Caco-2 (cell line): ENCODE results near the gene FCN1. TPM values are rescaled to one million over a fixed set of nuclear protein-coding genes. Genes with fewer than 3 reads are reported as not detected.

Experiments
- BruUV-seq: library from RNA; stranded (reverse); fragments of 400-500 nt; replicated peaks from 2 replicates; lab custom pipeline; 2021; lab: Mats Ljungman, UMichigan
- CTCF ChIA-PET: fragments of 300-600 bp; sonication (Branson Sonifier 250); formaldehyde crosslinking; loops from one replicate; lab custom pipeline; 2022; ENCODE audit warnings: antibody characterized with exemption; lab: Charles Lee
- POLR2A ChIA-PET: fragments of 300-600 bp; sonication (Branson Sonifier 250); formaldehyde crosslinking; loops from one replicate; lab custom pipeline; 2022; ENCODE audit warnings: antibody characterized with exemption; lab: Charles Lee
- DNase-seq, 2 experiments: peaks; one replicate each; pipeline versions ENCODE4 v3.0.0 to v3.0.0-alpha.2; 2020 to 2022
- H3K27me3 ChIP-seq: replicated peaks from 2 replicates; pipeline ENCODE4 v1.6.0; 2011; ENCODE audit warnings: low read length; ENCODE audit not compliant: control insufficient read depth, insufficient read depth
- H3K36me3 ChIP-seq: 2 replicates; pipeline ENCODE4 v1.5.1; 2011; ENCODE audit warnings: low read length; ENCODE audit not compliant: control insufficient read depth, insufficient read depth
- H3K4me1 ChIP-seq: fragments of 250-450 bp; sonication (Bioruptor Pico); 2 replicates; pipeline ENCODE4 v1.5.1; 2020; ENCODE audit warnings: mild to moderate bottlenecking
- H3K4me3 ChIP-seq: 2 replicates; pipeline ENCODE4 v1.5.1; 2011; ENCODE audit warnings: low read depth, mild to moderate bottlenecking, control low read depth, low read length
- H3K9me3 ChIP-seq: fragments of 250-450 bp; sonication (Bioruptor Pico); 2 replicates; pipeline ENCODE4 v1.5.1; 2020; ENCODE audit warnings: mild to moderate bottlenecking, moderate library complexity
- H3K27ac Mint-ChIP-seq: one replicate; pipeline ENCODE4 v1.8.0; 2022; ENCODE audit warnings: mixed read lengths; ENCODE audit not compliant: unreplicated experiment
- H3K27me3 Mint-ChIP-seq: one replicate; pipeline ENCODE4 v1.8.0; 2022; ENCODE audit warnings: mixed read lengths; ENCODE audit not compliant: insufficient read depth, unreplicated experiment
- H3K36me3 Mint-ChIP-seq: one replicate; pipeline ENCODE4 v1.8.0; 2022; ENCODE audit warnings: mild to moderate bottlenecking, mixed read lengths; ENCODE audit not compliant: insufficient read depth, unreplicated experiment
- H3K4me1 Mint-ChIP-seq: one replicate; pipeline ENCODE4 v1.8.0; 2022; ENCODE audit warnings: low read depth, mixed read lengths; ENCODE audit not compliant: unreplicated experiment
- H3K4me3 Mint-ChIP-seq: one replicate; pipeline ENCODE4 v1.8.0; 2022; ENCODE audit warnings: mild to moderate bottlenecking, moderate library complexity, mixed read lengths; ENCODE audit not compliant: unreplicated experiment
- H3K9me3 Mint-ChIP-seq: one replicate; pipeline ENCODE4 v1.8.0; 2022; ENCODE audit warnings: mixed read lengths; ENCODE audit not compliant: unreplicated experiment
- CTCF ChIP-seq, 2 experiments: fragments of 200-600 bp in 1 of 2; IDR thresholded peaks; 1 replicate in 1 of 2; 2 replicates in 1 of 2; pipeline versions ENCODE4 v1.5.1 to v1.8.0; 2011 to 2022; ENCODE audit warnings: antibody characterized with exemption in 1 of 2, control low read depth in 1 of 2, inconsistent platforms in 1 of 2, low read depth in 1 of 2, low read length in 1 of 2, mild to moderate bottlenecking in 1 of 2, moderate library complexity in 1 of 2; ENCODE audit not compliant: insufficient read depth in 1 of 2, severe bottlenecking in 1 of 2, unreplicated experiment in 1 of 2
- intact Hi-C: fragments of 100-400 bp; cut with micrococcal nuclease; formaldehyde crosslinking; loops from one replicate; pipeline ENCODE4 v1.10.0; 2022; ENCODE audit not compliant: unreplicated experiment
- total RNA-seq: library from RNA; stranded (reverse); gene quantifications from 2 replicates; pipeline ENCODE4 v1.2.3, GENCODE V29; 2022

The FCN1 gene
- total RNA-seq, 1 experiment from 2014 or later, result not detected

- no peaks in the 10 kb centered on the region for H3K27me3 ChIP-seq
- H3K4me1 Mint-ChIP-seq, result no peaks in the 10 kb centered on the region
Measured at GRCh38 chr9:134937164-134937555, 19.4 kb upstream of the FCN1 start.

GRCh38 chr9:134936346-134937163 lies 18.8 kb upstream of the FCN1 start:
- Histone ChIP-seq H3K4me3 (no peak overlapping the region), H3K4me1 (no peaks in the 10 kb centered on the region), H3K27me3 (no peaks in the 10 kb centered on the region), H3K9me3 (no peaks in the 10 kb centered on the region), H3K36me3 (no peaks in the 10 kb centered on the region)
- intact Hi-C loops, result no loop called here
- DNase-seq, result no peak
- ChIA-PET POLR2A (no interaction called here), CTCF (no interaction called here)
- BruUV-seq, result no TSS peak
- no peak for TF ChIP-seq CTCF (IDR thresholded peaks at IDR 0.05; ENCODE audit: insufficient read depth in 1 of 2, low read depth in 1 of 2, low read length in 1 of 2, severe bottlenecking in 1 of 2, unreplicated experiment in 1 of 2)
- Mint-ChIP-seq H3K27me3 (peaks cover 14% of the 10 kb centered on the region), H3K4me3 (no peak overlapping the region), H3K4me1 (no peaks in the 10 kb centered on the region), H3K9me3 (no peaks in the 10 kb centered on the region), H3K27ac (no peak overlapping the region), H3K36me3 (no peaks in the 10 kb centered on the region)

More at GRCh38 chr9:134937164-134937555, 19.4 kb upstream of the FCN1 start:
- TF ChIP-seq CTCF (IDR thresholded peaks at IDR 0.05; ENCODE audit: insufficient read depth in 1 of 2, low read depth in 1 of 2, low read length in 1 of 2, severe bottlenecking in 1 of 2, unreplicated experiment in 1 of 2), result no peak
- no peaks in the 10 kb centered on the region for H3K36me3 ChIP-seq
- ChIA-PET POLR2A (no interaction called here), CTCF (no interaction called here)
- no TSS peak for BruUV-seq
- H3K9me3 Mint-ChIP-seq, result no peaks in the 10 kb centered on the region
- no peaks in the 10 kb centered on the region for H3K36me3 Mint-ChIP-seq
- no peak overlapping the region for H3K4me3 Mint-ChIP-seq
- no peak for DNase-seq
- no peak overlapping the region for H3K27ac Mint-ChIP-seq
- H3K9me3 ChIP-seq, result no peaks in the 10 kb centered on the region
- no peaks in the 10 kb centered on the region for H3K4me1 ChIP-seq
- intact Hi-C loops, result no loop called here
- H3K4me3 ChIP-seq, result no peak overlapping the region
- H3K27me3 Mint-ChIP-seq, result peaks cover 12% of the 10 kb centered on the region

GRCh38 chr9:134935701-134936345 lies 18.1 kb upstream of the FCN1 start:
- H3K27me3 ChIP-seq, result no peaks in the 10 kb centered on the region
- Mint-ChIP-seq H3K4me1 (no peaks in the 10 kb centered on the region), H3K9me3 (no peaks in the 10 kb centered on the region), H3K4me3 (no peak overlapping the region), H3K27me3 (peaks cover 14% of the 10 kb centered on the region), H3K36me3 (no peaks in the 10 kb centered on the region), H3K27ac (no peak overlapping the region)
- no peak overlapping the region for H3K4me3 ChIP-seq
- BruUV-seq, result no TSS peak
- no peak for DNase-seq
- CTCF ChIA-PET, result no interaction called here
- H3K9me3 ChIP-seq, result no peaks in the 10 kb centered on the region
- TF ChIP-seq CTCF (IDR thresholded peaks at IDR 0.05; ENCODE audit: insufficient read depth in 1 of 2, low read depth in 1 of 2, low read length in 1 of 2, severe bottlenecking in 1 of 2, unreplicated experiment in 1 of 2), result no peak
- POLR2A ChIA-PET, result no interaction called here
- intact Hi-C loops, result no loop called here
- H3K4me1 ChIP-seq, result no peaks in the 10 kb centered on the region
- H3K36me3 ChIP-seq, result no peaks in the 10 kb centered on the region
